ENCODE measurements around the gene CTNND2.

DNA sequence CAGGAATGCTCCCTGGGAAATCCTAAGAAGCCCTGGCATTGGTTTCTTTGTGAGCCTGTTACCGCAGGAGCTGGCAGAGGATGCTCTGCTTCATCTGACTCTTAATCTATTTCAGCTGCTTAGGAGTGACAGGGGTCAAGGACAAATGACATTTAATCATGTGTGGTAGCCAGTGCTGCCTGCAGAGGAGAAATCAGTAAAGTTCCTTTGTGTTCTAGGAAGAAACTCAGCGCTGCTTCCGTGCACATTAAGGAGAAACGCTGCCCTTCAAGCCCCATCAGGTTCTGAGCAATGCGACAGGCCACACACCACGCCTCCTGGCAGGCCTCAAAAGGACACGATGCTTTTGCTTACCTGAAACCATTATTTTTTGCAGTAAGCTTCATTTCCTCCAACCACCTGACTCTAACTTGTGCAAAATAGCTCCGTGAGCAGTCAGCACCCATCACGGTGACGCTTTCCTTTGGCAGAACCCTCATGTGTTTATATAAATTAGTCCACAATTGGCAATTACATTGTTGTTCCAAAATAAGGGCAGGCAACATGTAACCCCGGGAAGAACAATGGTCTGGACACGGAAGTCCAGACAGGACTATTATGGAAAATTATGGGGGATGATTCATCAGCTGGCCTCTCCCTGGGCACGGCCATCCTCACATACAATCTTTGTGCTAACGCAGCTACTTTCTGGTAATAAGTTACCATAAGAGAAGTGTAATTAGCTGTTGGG is 755.3 kb downstream of the CTNND2 start:
- TF ChIP-seq, protein P1, sequence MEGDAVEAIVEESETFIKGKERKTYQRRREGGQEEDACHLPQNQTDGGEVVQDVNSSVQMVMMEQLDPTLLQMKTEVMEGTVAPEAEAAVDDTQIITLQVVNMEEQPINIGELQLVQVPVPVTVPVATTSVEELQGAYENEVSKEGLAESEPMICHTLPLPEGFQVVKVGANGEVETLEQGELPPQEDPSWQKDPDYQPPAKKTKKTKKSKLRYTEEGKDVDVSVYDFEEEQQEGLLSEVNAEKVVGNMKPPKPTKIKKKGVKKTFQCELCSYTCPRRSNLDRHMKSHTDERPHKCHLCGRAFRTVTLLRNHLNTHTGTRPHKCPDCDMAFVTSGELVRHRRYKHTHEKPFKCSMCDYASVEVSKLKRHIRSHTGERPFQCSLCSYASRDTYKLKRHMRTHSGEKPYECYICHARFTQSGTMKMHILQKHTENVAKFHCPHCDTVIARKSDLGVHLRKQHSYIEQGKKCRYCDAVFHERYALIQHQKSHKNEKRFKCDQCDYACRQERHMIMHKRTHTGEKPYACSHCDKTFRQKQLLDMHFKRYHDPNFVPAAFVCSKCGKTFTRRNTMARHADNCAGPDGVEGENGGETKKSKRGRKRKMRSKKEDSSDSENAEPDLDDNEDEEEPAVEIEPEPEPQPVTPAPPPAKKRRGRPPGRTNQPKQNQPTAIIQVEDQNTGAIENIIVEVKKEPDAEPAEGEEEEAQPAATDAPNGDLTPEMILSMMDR (IDR thresholded peaks at IDR 0.05 in 8 of 11, conservative IDR thresholded peaks at IDR 0.05 in 3 of 11) = no peak
- no peak for TF ChIP-seq POLR2A (IDR thresholded peaks at IDR 0.05)
- no peak for TF ChIP-seq POLR2AphosphoS5 (IDR thresholded peaks at IDR 0.05)
